ENCODE results near the gene PPP1R9B.

Gene PPP1R9B

DNA sequence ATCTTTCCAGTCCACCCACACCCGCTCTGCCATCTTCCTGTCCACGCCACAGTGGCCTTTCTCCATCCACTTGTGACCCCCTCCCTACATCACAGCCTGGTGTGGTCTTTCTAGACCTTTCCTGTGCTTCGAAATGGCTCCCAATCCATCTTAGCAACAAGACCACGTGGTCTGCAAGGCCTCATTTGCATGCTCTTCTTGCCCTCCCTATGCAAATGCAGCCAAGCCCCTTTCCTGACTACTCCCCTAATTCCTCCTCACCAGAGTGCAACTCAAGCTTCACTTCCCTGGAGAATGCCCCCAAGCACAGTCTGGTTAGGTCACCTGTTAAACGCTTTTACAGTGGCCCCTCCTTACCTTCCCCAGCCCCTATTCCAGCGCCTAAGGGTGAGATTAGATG lies 6.1 kb downstream of the PPP1R9B start:
- ATAC-seq = no peak
- TF ChIP-seq ZFP30 (CRISPR knock-in tag; IDR thresholded peaks at IDR 0.05) (no peak), ISL1 (CRISPR knock-in tag; IDR thresholded peaks at IDR 0.05) (no peak), TCF4 (CRISPR knock-in tag; IDR thresholded peaks at IDR 0.05; ENCODE audit: borderline replicate concordance) (no peak), CSDC2 (CRISPR knock-in tag; IDR thresholded peaks at IDR 0.05) (no peak), ZNF565 (CRISPR knock-in tag; conservative IDR thresholded peaks at IDR 0.05; ENCODE audit: low read depth) (no peak)

DNA sequence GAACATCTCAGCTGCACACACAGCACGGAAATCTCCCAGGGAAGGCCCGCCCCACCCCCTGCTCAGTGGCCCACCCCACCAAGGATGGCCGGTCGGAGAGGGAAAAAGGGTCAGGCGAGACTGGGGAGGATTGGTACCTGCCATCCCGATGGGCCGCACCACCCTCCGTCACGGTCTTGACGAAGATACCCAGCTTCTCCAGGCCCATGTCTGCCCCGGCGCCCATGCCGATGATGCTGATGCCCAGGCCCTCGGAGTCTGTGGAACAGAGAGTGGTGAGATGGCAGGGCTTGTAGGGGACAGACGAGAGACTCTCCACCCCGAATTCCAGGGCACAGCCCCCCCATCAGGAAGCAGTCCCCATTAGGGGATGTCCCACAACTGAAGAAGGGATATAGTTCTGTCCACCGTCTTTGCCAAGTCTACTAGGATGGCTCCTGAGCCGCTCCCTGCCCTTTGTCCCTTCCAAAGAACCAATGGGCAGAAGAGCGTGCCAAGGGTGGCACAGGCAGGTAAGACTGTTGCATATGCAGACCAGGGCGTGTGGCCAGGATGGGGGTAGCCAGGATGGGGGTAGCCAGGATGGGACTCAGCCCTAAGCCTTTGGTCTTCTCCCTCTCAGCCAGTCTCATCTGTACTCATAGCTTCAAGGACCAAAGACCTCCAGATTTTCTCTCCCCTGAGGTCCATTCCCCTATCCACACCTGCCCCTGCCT lies 6.9 kb downstream of the PPP1R9B start:
- ATAC-seq = no peak
- TF ChIP-seq ARNTL (CRISPR knock-in tag; IDR thresholded peaks at IDR 0.05; ENCODE audit: borderline replicate concordance, low read depth) (no peak), ZNF565 (CRISPR knock-in tag; conservative IDR thresholded peaks at IDR 0.05; ENCODE audit: low read depth) (no peak), ZNF8 (CRISPR knock-in tag; IDR thresholded peaks at IDR 0.05) (no peak), OSR1 (CRISPR knock-in tag; IDR thresholded peaks at IDR 0.05) (no peak), RARB (CRISPR knock-in tag; IDR thresholded peaks at IDR 0.05) (no peak), PPARA (CRISPR knock-in tag; IDR thresholded peaks at IDR 0.05; ENCODE audit: borderline replicate concordance) (no peak), ZNF70 (CRISPR knock-in tag; IDR thresholded peaks at IDR 0.05) (no peak), SNAI2 (CRISPR knock-in tag; IDR thresholded peaks at IDR 0.05) (no peak), ESRRG (CRISPR knock-in tag; IDR thresholded peaks at IDR 0.05) (no peak), ISL1 (CRISPR knock-in tag; IDR thresholded peaks at IDR 0.05) (no peak)
- TF ChIP-seq, protein P1, sequence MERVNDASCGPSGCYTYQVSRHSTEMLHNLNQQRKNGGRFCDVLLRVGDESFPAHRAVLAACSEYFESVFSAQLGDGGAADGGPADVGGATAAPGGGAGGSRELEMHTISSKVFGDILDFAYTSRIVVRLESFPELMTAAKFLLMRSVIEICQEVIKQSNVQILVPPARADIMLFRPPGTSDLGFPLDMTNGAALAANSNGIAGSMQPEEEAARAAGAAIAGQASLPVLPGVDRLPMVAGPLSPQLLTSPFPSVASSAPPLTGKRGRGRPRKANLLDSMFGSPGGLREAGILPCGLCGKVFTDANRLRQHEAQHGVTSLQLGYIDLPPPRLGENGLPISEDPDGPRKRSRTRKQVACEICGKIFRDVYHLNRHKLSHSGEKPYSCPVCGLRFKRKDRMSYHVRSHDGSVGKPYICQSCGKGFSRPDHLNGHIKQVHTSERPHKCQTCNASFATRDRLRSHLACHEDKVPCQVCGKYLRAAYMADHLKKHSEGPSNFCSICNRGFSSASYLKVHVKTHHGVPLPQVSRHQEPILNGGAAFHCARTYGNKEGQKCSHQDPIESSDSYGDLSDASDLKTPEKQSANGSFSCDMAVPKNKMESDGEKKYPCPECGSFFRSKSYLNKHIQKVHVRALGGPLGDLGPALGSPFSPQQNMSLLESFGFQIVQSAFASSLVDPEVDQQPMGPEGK (CRISPR knock-in tag; IDR thresholded peaks at IDR 0.05; ENCODE audit: borderline replicate concordance) = no peak
- TF ChIP-seq, protein P2, sequence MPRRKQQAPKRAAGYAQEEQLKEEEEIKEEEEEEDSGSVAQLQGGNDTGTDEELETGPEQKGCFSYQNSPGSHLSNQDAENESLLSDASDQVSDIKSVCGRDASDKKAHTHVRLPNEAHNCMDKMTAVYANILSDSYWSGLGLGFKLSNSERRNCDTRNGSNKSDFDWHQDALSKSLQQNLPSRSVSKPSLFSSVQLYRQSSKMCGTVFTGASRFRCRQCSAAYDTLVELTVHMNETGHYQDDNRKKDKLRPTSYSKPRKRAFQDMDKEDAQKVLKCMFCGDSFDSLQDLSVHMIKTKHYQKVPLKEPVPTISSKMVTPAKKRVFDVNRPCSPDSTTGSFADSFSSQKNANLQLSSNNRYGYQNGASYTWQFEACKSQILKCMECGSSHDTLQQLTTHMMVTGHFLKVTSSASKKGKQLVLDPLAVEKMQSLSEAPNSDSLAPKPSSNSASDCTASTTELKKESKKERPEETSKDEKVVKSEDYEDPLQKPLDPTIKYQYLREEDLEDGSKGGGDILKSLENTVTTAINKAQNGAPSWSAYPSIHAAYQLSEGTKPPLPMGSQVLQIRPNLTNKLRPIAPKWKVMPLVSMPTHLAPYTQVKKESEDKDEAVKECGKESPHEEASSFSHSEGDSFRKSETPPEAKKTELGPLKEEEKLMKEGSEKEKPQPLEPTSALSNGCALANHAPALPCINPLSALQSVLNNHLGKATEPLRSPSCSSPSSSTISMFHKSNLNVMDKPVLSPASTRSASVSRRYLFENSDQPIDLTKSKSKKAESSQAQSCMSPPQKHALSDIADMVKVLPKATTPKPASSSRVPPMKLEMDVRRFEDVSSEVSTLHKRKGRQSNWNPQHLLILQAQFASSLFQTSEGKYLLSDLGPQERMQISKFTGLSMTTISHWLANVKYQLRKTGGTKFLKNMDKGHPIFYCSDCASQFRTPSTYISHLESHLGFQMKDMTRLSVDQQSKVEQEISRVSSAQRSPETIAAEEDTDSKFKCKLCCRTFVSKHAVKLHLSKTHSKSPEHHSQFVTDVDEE (CRISPR knock-in tag; IDR thresholded peaks at IDR 0.05) = no peak
- TF ChIP-seq, protein P3, sequence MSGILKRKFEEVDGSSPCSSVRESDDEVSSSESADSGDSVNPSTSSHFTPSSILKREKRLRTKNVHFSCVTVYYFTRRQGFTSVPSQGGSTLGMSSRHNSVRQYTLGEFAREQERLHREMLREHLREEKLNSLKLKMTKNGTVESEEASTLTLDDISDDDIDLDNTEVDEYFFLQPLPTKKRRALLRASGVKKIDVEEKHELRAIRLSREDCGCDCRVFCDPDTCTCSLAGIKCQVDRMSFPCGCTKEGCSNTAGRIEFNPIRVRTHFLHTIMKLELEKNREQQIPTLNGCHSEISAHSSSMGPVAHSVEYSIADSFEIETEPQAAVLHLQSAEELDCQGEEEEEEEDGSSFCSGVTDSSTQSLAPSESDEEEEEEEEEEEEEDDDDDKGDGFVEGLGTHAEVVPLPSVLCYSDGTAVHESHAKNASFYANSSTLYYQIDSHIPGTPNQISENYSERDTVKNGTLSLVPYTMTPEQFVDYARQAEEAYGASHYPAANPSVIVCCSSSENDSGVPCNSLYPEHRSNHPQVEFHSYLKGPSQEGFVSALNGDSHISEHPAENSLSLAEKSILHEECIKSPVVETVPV (CRISPR knock-in tag; IDR thresholded peaks at IDR 0.05) = no peak
- TF ChIP-seq, protein P4, sequence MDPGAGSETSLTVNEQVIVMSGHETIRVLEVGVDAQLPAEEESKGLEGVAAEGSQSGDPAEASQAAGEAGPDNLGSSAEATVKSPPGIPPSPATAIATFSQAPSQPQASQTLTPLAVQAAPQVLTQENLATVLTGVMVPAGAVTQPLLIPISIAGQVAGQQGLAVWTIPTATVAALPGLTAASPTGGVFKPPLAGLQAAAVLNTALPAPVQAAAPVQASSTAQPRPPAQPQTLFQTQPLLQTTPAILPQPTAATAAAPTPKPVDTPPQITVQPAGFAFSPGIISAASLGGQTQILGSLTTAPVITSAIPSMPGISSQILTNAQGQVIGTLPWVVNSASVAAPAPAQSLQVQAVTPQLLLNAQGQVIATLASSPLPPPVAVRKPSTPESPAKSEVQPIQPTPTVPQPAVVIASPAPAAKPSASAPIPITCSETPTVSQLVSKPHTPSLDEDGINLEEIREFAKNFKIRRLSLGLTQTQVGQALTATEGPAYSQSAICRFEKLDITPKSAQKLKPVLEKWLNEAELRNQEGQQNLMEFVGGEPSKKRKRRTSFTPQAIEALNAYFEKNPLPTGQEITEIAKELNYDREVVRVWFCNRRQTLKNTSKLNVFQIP (CRISPR knock-in tag; IDR thresholded peaks at IDR 0.05; ENCODE audit: borderline replicate concordance, low read depth) = no peak

DNA sequence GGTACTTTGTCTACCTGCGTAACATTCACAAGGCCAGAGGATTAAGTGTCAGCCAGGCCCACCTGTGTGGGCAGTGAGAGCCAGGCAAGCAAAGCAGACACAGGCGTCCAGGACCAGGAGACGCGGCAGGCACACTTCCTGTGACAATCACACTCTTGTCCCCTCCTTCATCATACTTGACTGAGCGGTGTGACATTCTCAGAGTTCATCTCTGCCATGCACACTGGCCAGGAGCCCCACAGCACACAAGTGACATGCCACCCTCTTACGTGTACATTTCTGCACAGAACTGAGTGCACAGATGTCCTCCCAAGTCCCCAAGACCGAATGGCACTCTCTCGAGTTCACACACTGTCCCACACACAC lies 8.7 kb downstream of the PPP1R9B start:
- no peak for ATAC-seq

More for the DNA sequence above, 8.7 kb downstream of the PPP1R9B start:
- TF ChIP-seq ZNF8 (CRISPR knock-in tag; IDR thresholded peaks at IDR 0.05) = no peak
- no peak for TF ChIP-seq BACH2 (CRISPR knock-in tag; IDR thresholded peaks at IDR 0.05; ENCODE audit: borderline replicate concordance)
- TF ChIP-seq ZFP30 (CRISPR knock-in tag; IDR thresholded peaks at IDR 0.05) = no peak
- TF ChIP-seq ESRRG (CRISPR knock-in tag; IDR thresholded peaks at IDR 0.05) = no peak
- no peak for TF ChIP-seq GLIS3 (CRISPR knock-in tag; IDR thresholded peaks at IDR 0.05)
- TF ChIP-seq, protein P3 (CRISPR knock-in tag; IDR thresholded peaks at IDR 0.05) = no peak
- no peak for TF ChIP-seq SNAI2 (CRISPR knock-in tag; IDR thresholded peaks at IDR 0.05)
- no peak for TF ChIP-seq ARNTL (CRISPR knock-in tag; IDR thresholded peaks at IDR 0.05; ENCODE audit: borderline replicate concordance, low read depth)
- TF ChIP-seq CSDC2 (CRISPR knock-in tag; IDR thresholded peaks at IDR 0.05) = no peak
- TF ChIP-seq TCF4 (CRISPR knock-in tag; IDR thresholded peaks at IDR 0.05; ENCODE audit: borderline replicate concordance) = no peak
- no peak for TF ChIP-seq OSR1 (CRISPR knock-in tag; IDR thresholded peaks at IDR 0.05)
- no peak for TF ChIP-seq ZNF565 (CRISPR knock-in tag; conservative IDR thresholded peaks at IDR 0.05; ENCODE audit: low read depth)
- TF ChIP-seq TOX (CRISPR knock-in tag; IDR thresholded peaks at IDR 0.05; ENCODE audit: borderline replicate concordance) = no peak
- no peak for TF ChIP-seq ZNF70 (CRISPR knock-in tag; IDR thresholded peaks at IDR 0.05)
- no peak for TF ChIP-seq ZC3H10 (CRISPR knock-in tag; IDR thresholded peaks at IDR 0.05)
- no peak for TF ChIP-seq ISL1 (CRISPR knock-in tag; IDR thresholded peaks at IDR 0.05)
- TF ChIP-seq ZFP3 (CRISPR knock-in tag; IDR thresholded peaks at IDR 0.05) = no peak
- TF ChIP-seq, protein P1 (CRISPR knock-in tag; IDR thresholded peaks at IDR 0.05; ENCODE audit: borderline replicate concordance) = no peak

Measured in SK-N-SH treated with all-trans-retinoic acid at 6 μM for 48 hours (cell line).